ENCODE data around the gene AIFM1.

DNA sequence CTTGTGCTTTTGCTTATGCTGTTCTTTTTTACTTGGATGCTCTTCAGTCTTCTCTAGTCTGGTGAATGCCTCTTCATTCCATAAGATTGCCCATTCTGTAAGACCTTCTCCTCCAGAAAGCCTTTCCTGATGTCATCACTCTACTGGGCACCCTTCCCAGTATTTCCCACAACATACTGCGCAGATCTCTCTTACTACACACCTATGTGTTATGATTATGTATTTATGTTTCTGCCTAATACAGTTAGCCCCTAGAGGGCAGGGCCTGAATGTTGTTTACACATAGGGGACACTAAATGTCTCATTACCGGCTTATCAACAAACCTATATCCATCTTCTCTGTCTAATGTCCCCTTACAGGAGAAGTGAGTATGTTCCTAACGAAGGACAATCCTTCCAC lies 21.1 kb downstream of the AIFM1 start:
- TF ChIP-seq, protein P1, sequence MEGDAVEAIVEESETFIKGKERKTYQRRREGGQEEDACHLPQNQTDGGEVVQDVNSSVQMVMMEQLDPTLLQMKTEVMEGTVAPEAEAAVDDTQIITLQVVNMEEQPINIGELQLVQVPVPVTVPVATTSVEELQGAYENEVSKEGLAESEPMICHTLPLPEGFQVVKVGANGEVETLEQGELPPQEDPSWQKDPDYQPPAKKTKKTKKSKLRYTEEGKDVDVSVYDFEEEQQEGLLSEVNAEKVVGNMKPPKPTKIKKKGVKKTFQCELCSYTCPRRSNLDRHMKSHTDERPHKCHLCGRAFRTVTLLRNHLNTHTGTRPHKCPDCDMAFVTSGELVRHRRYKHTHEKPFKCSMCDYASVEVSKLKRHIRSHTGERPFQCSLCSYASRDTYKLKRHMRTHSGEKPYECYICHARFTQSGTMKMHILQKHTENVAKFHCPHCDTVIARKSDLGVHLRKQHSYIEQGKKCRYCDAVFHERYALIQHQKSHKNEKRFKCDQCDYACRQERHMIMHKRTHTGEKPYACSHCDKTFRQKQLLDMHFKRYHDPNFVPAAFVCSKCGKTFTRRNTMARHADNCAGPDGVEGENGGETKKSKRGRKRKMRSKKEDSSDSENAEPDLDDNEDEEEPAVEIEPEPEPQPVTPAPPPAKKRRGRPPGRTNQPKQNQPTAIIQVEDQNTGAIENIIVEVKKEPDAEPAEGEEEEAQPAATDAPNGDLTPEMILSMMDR (IDR thresholded peaks at IDR 0.05; ENCODE audit: low read length) = no peak
- no peak for TF ChIP-seq EZH2 (optimal IDR thresholded peaks at IDR 0.05; ENCODE audit: low read depth, low read length)

All from MM.1S (cell line).